Panc1 (cell line): ENCODE data around the gene AHCYL1.

Source experiments
- POLR2AphosphoS5 ChIP-seq: IDR thresholded peaks from 2 replicates; pipeline ENCODE4 v1.6.1; 2012; ENCODE audit warnings: mild to moderate bottlenecking, low read depth, low read length, moderate library complexity
- SIN3A ChIP-seq: IDR thresholded peaks from 2 replicates; pipeline ENCODE4 v1.6.1; 2012; ENCODE audit warnings: low read depth, mild to moderate bottlenecking, low read length, moderate library complexity, borderline replicate concordance; ENCODE audit not compliant: insufficient read depth
- TF ChIP-seq, protein P1 (sequence below): fragments of 450-650 bp; IDR thresholded peaks from 2 replicates; pipeline ENCODE4 v1.5.1; 2017; ENCODE audit warnings: mild to moderate bottlenecking
- TF ChIP-seq, protein P2 (sequence below), 2 experiments: IDR thresholded peaks; 2 replicates each; pipeline ENCODE4 v1.6.1; 2011 to 2012; ENCODE audit warnings: low read depth in 2 of 2, control low read depth in 1 of 2, low read length in 1 of 2, mild to moderate bottlenecking in 1 of 2, moderate library complexity in 1 of 2; ENCODE audit not compliant: insufficient read depth in 1 of 2

DNA sequence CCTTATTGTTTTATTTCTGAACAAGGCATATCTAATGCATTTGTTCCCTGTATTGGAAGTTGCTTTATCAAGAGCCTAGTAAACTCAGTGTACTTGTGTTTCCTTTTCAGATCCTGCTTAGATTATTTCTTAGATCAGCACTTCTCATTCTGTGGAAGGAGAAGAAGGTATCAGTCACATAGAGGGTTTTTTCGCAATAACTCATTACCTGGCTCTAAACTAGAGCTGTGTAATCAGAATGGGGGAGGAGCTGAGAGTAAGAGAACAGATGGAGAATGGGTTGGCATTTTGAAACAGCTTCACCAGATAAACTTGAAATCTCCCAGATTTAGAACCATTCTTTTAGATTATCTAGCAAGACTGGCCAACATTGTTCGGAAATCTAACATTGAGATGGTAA lies 11.0 kb downstream of the AHCYL1 start:
- TF ChIP-seq, protein P1, sequence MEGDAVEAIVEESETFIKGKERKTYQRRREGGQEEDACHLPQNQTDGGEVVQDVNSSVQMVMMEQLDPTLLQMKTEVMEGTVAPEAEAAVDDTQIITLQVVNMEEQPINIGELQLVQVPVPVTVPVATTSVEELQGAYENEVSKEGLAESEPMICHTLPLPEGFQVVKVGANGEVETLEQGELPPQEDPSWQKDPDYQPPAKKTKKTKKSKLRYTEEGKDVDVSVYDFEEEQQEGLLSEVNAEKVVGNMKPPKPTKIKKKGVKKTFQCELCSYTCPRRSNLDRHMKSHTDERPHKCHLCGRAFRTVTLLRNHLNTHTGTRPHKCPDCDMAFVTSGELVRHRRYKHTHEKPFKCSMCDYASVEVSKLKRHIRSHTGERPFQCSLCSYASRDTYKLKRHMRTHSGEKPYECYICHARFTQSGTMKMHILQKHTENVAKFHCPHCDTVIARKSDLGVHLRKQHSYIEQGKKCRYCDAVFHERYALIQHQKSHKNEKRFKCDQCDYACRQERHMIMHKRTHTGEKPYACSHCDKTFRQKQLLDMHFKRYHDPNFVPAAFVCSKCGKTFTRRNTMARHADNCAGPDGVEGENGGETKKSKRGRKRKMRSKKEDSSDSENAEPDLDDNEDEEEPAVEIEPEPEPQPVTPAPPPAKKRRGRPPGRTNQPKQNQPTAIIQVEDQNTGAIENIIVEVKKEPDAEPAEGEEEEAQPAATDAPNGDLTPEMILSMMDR, result no peak
- TF ChIP-seq POLR2AphosphoS5 (no peak), SIN3A (no peak)
- TF ChIP-seq, protein P2, sequence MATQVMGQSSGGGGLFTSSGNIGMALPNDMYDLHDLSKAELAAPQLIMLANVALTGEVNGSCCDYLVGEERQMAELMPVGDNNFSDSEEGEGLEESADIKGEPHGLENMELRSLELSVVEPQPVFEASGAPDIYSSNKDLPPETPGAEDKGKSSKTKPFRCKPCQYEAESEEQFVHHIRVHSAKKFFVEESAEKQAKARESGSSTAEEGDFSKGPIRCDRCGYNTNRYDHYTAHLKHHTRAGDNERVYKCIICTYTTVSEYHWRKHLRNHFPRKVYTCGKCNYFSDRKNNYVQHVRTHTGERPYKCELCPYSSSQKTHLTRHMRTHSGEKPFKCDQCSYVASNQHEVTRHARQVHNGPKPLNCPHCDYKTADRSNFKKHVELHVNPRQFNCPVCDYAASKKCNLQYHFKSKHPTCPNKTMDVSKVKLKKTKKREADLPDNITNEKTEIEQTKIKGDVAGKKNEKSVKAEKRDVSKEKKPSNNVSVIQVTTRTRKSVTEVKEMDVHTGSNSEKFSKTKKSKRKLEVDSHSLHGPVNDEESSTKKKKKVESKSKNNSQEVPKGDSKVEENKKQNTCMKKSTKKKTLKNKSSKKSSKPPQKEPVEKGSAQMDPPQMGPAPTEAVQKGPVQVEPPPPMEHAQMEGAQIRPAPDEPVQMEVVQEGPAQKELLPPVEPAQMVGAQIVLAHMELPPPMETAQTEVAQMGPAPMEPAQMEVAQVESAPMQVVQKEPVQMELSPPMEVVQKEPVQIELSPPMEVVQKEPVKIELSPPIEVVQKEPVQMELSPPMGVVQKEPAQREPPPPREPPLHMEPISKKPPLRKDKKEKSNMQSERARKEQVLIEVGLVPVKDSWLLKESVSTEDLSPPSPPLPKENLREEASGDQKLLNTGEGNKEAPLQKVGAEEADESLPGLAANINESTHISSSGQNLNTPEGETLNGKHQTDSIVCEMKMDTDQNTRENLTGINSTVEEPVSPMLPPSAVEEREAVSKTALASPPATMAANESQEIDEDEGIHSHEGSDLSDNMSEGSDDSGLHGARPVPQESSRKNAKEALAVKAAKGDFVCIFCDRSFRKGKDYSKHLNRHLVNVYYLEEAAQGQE (IDR thresholded peaks at IDR 0.05; ENCODE audit: insufficient read depth in 1 of 2, low read depth in 2 of 2, low read length in 1 of 2), result no peak
